DMS153 treated with DMSO at 0.1 percent for 48 hours (cell line): ENCODE measurements around the gene SH3PXD2A.
"Not testable (repeated sequence)": the region's sequence is repeated elsewhere in the genome, so short reads cannot be mapped to it uniquely, and the experiment has no call there.

Experiments
- DNase-seq: peaks from one replicate; lab custom pipeline; 2025; ENCODE audit not compliant: unreplicated experiment; lab: John Stamatoyannopoulos, UW

SH3PXD2A gene

DNA sequence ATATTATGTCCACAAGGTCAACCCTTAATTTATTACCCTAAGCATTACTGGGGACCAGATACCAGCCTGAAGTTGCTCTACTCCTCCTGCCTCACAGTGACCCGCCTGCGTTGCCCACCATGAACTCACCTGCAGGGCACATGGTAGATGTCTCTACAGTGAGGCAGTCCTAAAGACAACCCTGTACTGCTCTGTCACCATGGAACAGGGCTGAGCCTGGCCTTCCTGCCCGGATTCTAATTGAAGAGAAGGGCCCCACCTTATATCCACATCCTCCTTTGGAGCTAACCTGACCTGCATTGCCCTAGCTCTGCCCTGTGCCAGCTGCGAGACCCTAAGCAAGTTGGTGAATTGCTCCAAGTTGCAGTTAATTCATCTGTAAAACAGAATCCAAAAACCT is 4.1 kb downstream of the SH3PXD2A start:
- no peak for DNase-seq

DNA sequence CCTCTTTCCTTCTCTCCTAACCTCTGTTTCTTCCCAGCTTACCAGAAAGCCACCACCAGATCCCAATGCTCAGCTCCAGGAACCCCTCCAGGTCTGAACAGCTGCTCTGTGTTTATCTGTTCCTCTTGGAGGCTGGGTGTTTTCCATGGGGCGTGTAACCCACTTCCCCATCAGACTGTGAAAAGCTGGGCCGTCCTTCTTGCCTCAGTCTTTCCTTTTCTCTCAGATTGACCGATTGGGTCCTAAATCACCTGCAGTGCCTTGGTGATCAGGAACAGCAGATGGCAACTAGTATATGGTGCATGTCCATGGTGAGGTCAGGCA is 4.8 kb downstream of the SH3PXD2A start:
- DNase-seq, result no peak

DNA sequence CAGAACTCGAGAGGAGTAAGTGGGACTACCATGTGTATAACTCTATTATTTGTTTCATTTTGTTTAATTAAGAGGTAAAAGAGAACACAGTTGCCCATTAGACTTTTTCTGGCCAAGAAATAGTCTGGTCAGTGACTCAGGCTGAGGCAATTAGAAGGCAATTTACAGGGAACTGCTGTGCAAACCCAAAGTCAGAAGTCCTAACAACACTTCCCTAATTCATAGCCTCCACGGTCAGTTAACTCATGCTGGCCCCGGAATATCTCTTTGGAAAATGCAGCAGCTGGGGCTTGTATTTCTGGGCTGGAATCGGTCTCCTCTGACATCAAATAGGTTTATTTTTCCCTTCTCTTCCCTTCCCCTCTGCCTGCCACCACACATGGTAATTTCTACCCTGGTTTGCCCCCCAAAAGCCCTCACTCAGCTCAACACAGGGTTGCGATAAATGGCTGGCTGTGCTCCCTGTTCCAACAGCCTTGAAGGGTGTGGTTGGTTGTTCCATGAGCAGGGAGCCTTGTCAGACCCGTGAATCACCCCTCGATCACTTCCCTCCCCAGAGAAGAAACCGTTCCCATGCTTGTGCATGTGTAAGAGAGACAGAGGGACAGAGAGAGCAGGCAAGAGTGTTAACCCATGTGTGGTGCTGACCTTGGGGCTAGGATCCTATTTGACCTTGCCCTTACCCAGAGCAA is 5.3 kb downstream of the SH3PXD2A start:
- no peak for DNase-seq

DNA sequence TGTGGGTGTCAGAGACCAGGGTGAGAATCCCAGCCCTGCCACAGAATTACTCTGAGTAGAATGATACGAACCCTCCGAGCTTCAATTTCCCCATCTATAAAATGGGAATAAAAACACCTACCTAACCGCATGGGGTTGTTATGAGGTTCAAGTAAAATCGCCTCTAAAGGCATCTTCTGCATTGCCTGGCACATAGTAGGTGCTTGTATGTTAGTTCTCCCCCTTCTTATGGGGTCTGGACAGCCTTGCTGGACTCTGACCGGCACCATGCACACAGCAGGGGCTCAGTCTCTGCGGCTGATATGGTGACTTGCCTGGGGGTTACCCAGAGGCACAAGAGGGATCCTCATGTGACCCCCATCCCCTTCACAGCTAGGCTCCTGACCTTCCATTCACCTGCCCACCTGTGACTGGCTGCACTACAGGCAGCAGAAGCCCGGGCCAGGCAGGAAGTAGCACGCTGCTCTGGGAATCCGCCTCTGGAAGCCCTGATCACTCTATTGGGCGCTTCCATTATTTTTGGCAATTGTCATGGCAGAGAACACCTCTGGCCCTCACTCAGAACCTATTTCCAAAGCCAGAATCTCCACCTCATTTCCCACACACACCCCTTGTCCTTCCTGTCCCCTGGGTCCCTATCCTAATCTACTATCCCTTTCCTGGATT is 6.0 kb downstream of the SH3PXD2A start:
- no peak for DNase-seq

DNA sequence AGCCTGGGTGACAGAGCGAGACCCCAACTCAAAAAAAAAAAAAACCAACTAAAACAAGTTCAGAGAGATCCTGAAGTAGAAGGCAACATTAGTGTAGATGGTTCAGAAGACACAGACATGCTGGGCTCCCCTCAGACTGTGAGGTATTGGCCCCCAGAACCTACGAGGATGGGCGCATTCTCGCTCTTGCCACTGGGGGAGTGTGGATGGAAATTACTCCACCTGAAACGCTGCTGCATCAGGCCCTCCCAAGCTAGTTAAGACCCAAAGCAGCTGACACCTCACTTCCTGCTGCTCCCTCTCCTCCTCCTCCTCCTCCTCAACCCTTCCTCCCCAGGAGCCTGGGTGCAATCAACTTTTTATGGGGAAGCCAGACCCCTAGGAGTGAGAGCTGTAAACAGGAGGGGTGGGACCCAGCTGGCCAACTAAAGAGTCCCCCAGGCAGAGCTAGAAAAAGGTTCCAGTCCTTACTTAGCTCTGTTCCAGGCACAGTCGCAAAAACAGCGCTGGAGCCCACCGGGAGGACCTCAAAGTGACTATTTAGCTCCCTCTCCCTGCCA is 7.4 kb downstream of the SH3PXD2A start:
- no peak for DNase-seq

DNA sequence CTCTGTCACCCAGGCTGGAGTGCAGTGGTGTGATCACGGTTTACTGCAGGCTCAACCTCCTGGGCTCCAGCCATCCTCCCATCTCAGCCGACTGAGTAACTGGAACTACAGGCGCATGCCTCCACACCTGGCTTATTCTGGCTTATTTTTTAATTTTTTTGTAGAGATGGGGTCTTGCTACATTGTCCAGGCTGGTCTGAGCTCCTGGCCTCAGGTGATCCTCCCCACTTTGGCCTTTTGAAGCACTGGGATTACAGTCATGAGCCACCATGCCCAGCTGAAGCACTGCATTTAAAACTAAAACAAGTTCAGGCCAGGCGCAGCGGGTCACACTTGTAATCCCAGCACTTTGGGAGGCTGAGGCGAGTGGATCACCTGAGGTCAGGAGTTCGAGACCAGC is 8.0 kb downstream of the SH3PXD2A start:
- no peak for DNase-seq

DNA sequence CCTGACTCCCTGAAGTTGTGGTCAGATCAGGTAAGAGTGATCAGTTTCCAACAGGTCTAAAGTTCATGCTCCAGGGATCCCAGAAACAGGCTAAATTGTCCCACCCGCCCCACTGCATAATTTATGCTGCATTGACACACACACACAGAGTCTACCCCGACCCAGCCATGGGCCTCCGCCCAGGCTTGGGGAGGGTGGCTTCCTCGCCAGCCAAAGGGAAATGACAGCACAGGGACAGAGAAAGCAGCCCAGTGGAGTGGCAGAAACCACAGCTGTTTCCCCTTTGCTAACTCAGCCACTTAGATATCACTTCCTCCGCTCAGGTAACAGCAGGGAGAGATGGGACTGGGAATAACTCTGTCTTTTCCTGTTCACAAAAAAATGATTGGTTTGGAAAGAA is 9.4 kb downstream of the SH3PXD2A start:
- no peak for DNase-seq

DNA sequence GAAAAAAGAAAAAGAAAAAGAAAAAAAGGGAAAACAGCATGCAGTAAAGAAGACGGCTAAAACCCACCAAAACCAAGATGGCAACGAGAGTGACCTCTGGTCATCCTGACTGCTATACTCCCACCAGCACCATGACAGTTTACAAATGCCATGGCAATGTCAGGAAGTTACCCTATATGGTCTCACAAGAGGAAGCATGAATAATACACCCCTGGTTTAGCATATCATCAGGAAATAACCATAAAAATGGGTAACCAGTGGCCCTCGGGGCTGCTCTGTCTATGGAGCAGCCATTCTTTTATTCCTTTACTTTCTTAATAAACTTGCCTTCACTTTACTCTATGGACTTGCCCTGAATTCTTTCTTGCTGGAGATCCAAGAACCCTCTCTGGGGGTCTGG is 10.0 kb downstream of the SH3PXD2A start:
- DNase-seq, result not testable (repeated sequence)

DNA sequence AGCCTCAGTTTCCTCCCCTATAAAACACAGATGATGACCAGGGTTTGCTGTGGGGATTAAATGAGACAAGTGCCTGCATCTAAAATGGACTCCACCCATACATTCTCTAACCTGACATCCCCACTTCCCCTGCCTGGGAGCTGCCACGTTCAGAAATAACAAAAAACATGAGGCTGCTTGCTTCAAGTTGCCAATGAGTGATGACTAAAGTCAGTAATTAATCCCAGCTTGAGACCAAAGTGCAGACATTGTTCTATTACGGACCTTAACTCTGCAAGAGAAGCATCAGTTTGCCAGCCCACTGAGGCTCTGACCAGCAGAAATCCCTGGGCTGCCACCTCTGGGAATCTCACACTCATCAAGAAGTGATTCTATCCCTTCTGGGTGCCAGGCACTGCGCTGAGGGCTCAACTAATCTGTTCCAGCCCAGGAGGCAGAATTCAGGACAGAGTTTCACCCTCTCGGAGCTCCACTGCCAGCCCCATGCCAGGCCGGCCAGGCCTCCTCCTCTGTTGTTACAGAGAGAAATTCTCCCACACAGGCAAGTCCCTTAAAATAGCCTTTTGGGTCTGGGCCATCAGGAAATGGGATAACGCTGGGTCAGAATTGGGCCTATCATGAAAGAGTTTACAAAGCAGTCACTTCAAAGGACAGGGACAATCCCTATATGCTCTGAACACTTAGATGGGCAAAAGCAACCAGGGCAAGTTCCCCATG is 11.4 kb downstream of the SH3PXD2A start:
- DNase-seq, result no peak

DNA sequence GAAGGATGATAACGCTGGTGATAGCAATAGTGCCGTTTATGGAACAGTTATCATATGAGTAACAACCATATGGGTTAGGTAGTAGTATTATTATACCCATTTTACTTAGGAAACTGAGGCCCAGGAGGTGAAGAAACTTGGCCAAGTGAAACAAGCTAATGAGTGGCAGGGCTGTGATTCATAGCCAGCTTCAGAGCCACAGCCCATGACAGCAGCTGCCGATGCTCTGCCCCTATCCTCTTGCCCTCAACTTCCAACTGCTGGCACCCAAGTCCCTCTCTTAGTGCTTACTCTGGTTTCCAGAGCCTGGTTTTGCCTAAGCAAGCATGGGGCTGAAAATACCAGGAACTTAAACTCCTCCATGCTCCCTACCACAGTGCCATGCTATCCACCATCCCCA is 12.3 kb downstream of the SH3PXD2A start:
- no peak for DNase-seq

DNA sequence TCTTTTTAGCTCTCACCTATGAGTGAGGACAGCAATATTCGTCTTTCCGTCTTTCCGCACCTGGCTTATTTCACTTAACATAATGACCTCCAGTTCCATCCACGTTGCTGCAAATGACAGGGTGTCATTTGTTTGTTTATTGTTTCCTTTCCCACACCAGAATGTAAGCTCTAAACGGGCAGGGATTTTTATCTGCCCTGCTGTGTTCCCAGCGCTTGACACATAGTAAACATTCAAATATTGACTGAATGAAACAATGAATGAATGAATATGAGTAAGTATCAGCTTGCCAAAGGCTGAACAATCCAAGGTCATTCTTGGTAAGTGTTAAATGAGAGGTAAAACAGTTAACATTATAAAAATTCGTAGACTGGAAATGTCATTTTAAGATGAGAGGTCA is 12.8 kb downstream of the SH3PXD2A start:
- no peak for DNase-seq

DNA sequence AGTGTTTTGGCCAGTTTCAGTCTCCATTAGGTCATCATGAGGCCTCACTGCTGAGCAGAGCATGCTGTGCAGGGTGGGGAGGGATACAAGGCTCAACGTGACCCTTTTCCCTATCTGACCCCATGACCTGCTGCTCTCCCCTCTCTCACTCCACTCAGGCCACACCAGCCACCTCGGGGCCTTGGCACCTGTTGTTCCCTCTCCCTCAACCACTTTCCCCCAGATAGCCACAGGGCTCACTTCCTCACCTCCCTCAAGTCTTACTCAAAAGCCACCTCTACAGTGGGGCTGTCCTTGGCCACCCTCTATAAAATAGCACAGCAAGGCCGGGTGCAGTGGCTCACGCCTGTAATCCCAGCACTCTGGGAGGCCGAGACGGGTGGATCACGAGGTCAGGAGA is 13.9 kb downstream of the SH3PXD2A start:
- DNase-seq, result no peak

DNA sequence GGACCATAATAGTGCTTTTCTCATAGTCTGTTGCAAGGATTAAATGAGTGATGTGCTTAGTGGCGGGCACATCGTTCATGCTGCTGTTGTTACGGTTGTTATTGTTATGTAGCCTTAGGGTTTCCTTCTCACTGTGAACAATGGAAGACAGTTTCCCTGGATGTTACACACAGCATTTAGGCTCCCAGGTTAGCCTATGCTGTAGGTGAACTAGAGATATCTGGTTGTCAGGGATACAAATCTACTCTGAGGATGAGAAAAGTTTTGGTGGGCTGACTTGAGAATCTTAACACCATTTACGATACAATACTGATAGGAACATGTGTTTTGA is 14.7 kb downstream of the SH3PXD2A start:
- no peak for DNase-seq

DNA sequence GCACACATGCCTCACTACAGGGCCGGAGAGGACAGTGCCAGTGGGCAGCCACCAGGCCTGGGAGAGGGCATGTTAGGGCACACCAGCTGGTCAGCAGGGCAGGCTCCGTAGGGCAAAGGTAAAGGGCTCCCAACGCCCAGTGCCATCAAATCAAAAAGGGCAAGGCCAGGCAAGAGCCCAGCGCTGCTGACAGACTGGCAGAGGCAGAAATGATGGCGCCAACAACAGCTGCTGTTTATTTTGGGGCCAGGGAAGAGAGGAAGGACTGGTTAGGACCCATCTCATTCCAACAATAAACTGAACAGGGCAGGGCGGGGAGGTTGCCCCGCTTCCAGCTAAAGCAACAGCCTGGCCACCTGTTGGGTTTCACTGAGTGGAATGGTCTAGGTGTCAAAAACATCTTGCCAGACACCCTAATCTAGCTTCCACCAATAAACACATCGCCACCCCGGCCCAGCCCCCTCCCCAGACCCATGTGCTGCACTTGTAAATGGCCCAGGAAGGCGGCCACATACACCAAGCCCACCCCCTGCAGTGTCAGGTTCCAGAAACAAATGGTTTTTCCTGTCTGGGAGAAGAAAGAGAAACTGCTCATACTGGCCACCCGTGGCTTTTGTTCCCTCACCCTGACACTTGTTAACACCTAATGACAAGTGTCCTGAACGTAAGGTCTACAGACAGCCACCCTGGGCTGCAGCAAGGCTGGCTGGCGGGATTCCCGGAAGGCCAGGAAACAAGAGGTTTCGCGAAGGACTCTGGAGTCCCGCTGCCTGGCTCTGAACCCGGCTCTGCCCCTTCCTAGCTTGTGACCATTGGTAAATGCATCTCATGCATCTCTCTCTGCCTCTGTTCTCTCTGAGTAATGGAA is 15.3 kb downstream of the SH3PXD2A start:
- DNase-seq, result peak; percentile 65

DNA sequence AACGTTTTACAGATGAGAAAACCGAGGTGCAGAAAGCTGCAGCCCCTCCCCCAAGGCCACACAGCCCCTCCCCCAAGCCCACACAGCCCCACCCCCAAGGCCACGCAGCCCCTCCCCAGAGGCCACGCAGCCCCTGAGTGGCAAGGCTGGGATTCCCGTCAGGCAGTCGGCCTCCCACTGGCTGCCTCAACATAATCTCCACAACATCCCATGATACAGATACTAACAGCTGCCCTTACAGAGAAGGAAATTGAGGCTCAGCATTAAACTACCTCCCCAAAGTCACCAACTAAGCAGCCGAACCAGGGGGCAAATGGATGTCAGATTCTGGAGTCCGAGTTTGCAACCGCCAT is 15.9 kb downstream of the SH3PXD2A start:
- no peak for DNase-seq

DNA sequence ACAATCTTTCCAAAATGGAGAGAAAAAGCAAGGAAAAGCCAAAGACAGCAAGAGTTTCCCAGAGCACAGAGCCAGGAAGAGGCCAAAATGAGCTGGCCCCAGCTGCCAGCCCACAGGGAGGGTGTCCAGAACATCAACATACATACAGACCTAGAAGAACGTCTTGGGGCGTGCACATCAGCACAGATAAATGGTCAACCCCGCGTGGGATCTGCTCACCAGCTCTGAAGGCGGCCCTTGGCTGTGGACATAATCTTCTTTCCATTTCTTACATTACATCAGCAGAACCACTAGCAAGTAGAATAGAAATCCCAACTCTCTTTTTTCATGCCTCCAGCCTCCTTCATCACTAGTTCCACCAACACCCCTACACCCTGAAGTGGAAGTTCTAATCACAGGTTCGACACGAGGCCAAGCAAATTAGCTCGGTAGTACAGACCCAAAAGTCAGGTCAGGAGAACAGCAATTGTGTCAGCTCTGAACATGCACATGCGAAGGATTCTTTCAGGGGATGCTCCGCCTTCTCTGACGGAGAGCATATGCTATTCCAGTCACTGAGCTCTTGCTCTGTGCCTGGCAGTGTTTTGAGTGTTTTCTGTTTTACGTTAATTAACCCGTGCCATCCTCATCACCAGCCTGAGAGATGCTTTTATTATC is 16.4 kb downstream of the SH3PXD2A start:
- DNase-seq, result no peak

DNA sequence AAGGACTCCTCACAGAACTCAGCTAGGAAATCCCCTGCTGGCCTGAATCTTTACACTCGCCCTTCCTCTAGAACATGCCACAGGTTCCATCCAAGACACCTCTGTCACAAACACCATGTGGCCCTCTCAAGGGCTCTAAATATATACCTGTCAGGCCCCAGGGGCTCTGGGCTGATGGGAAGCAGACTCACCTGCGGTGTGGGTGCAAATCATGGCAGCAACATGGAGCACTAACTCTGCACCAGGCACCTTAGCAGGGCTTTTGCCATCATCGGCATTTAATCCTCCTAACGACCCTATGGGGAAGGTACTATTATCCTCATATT is 17.3 kb downstream of the SH3PXD2A start:
- no peak for DNase-seq

DNA sequence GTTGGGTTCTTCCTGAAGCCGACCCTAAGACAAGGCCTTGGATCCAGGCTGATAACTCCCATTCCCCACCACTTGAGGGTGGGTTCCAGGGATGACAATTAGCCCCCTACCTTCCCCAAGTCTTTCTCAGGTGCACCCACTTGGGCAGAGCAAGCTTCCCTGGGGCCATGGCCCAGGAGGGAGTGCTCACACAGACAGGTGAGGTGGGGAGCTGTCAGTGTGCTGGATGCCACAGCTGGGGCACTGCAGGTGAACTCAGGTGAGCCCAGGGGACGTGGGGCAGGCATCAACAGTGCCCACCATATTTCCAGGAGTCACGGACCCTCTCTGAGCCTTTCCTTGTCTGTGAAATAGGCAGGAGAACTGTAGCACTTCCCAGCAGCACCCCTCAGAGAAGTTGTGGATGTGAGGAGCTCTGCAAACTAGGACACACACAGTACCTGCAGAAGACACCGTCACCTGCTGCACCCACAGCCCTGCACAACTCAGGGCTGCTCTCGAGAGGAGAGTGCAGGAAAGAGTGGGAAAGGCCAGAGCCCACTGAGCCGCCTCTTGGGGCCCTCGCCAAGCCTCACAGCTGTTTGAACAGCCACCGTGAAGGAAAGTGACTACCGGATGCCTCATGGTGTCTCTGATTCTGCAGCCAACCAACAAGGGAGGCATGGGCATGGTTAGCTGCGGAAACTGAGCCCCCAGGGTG is 17.9 kb downstream of the SH3PXD2A start:
- DNase-seq, result no peak

DNA sequence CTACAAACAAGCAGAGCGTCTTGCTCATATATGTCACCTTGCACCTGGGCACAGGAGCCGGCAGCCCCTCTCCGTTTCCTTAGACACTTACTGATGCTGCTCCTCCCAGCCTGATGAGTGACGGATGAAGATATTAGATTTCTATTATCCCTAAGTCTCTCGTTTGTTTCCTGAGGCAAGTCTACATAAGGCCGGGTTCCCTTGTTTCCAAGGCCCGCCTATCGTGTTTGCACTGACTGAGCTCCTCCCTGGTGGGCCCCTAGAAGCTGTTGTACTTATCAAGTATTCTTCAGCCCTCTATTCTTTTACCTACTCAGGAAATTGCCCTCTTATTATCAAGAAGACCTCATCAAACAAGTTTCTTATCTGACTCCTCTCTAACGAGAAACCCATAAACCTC is 18.5 kb downstream of the SH3PXD2A start:
- DNase-seq, result no peak

DNA sequence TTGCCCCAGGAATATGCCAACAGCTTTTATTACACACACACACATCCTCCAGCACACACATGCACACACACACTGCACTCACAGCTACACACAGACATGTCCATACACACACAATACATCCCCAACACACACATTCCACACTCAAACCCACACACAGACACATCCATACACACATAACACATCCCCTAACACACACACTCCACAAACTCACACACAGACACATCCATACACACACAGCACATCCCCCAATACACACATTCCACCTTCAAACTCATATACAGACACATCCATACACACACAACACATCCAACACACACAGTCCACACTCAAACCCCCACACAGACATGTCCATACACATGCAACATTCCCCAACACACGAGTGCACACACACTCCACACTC is 19.1 kb downstream of the SH3PXD2A start:
- no peak for DNase-seq
